Hair follicle dermal papilla cell (primary cell): ENCODE results near the gene PTS. TPM values are rescaled to one million over a fixed set of nuclear protein-coding genes. Genes with fewer than 3 reads are reported as not detected.

Source experiments
- small RNA-seq: library from RNA; depleted of rRNA; stranded (forward); fragments of <200 nt; gene quantifications from one replicate; pipeline ENCODE3, GENCODE V24; 2012
- total RNA-seq: library from RNA; depleted of rRNA; stranded (reverse); fragments of >200 nt; gene quantifications from 2 replicates; pipeline ENCODE4 v1.2.3, GENCODE V29; 2012

Gene PTS
- 46.4 and 48.2 TPM in 2 replicates for total RNA-seq

DNA sequence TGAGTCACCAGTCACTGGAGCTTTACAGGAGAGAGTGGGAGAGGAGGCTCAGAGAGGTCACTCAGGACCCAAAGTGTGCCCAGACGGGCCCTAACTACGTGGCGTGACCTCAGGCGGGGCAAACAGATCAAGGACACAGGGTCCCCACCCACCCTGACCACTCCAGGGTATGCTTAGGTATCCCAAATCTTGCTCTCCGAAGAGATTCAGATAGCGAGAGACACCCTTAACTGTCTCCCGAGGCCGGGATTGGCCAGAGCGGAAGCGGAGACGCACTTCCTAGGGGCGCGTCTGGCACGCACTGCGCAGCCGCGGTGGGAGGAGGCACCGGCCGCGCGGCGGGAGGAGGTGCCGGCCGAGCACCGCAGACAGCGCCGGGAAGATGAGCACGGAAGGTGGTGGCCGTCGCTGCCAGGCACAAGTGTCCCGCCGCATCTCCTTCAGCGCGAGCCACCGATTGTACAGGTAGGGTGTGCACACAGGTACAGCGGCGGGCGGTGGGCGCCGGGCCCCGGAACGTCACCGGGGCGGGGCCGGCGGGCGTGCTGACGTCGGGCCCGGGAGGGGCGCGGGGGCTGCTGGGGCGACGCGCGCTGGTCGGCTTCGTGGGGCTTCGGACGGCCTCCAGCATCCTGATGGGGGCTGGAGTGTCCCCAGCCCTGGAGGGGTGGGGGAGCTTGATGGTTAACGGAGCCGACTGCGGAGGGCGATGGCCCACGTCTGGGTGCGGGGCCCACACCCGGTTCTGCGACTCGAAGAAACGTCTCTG lies at the start of gene PTS:
Gene PTS (plus strand): TSS at position 367 of the 769 bp plus-strand sequence. CDS start 16 bp downstream, at position 383.

DNA sequence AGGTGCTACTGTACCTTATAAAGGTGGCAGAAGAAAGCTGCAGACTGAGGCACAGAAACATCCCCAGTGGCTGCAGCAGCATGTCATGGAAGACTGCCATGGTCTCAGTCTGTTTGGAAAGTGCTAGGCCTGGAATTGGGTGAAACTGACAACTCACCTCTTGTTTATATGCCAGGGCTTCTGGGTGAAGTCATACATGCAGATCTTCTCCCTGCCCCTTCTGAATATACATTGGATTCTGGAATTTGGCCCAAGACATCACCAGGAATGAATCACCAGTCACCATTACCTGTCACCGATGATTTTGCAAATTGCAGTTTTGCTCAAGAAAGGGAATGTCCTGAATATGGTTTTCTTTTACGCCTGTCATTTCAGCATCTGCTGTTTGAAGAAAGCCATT lies 34.3 kb downstream of the PTS start, which contains the start of gene PLET1:
Gene PLET1 (minus strand): TSS at position 371 of the 400 bp plus-strand sequence. CDS start 271 bp downstream, at position 100.

Small RNA genes lying within 50 kb of the gene (small RNA-seq; reads per million reads assigned to genes)
- not detected for gene MRPS36P4

Other genes starting within 250 kb of the PTS start
- gene DLAT, start 201.0 kb upstream of the PTS start, total RNA-seq = 33.3 and 41.1 TPM in 2 replicates
- 2.9 and 3.9 TPM in 2 replicates for gene PIH1D2, start 152.4 kb upstream of the PTS start, total RNA-seq
- 22.3 and 25.5 TPM in 2 replicates for gene NKAPD1, start 152.1 kb upstream of the PTS start, total RNA-seq
- gene TIMM8B, start 139.7 kb upstream of the PTS start, total RNA-seq = 17.7 and 21.9 TPM in 2 replicates
- 80.3 and 88.9 TPM in 2 replicates for gene SDHD, start 139.6 kb upstream of the PTS start, total RNA-seq
- 0.16 TPM in 1 of 2 replicates, not detected in the other for gene IL18, start 62.3 kb upstream of the PTS start, total RNA-seq
- gene TEX12, start 59.1 kb upstream of the PTS start, total RNA-seq = 0.32 TPM in 1 of 2 replicates, not detected in the other
- gene BCO2, start 50.9 kb upstream of the PTS start, total RNA-seq = 1.1 and 1.7 TPM in 2 replicates
- not detected in 2 replicates for gene PLET1, start 34.4 kb downstream of the PTS start, total RNA-seq